Retinal pigment epithelial cell (primary cell): ENCODE measurements around the gene OR9K2.
"Not testable (repeated sequence)": the region's sequence is repeated elsewhere in the genome, so short reads cannot be mapped to it uniquely, and the experiment has no call there.

Experiments
- DNase-seq: peaks from one replicate; pipeline ENCODE4 v3.0.0-alpha.2; 2010; ENCODE audit warnings: low read depth
- H3K4me3 ChIP-seq: 2 replicates; pipeline ENCODE4 v1.5.1; 2011; ENCODE audit warnings: mild to moderate bottlenecking, low read length, control low read depth, moderate library complexity
- TF ChIP-seq, protein P1 (sequence below): conservative IDR thresholded peaks from 2 replicates; pipeline ENCODE4 v1.5.1; 2011; ENCODE audit warnings: low read depth, low read length, control low read depth, inconsistent platforms

The OR9K2 gene

GRCh38 chr12:55171445-55171844 lies 45.2 kb downstream of the OR9K2 start:
- DNase-seq, result no peak
- TF ChIP-seq, protein P1, sequence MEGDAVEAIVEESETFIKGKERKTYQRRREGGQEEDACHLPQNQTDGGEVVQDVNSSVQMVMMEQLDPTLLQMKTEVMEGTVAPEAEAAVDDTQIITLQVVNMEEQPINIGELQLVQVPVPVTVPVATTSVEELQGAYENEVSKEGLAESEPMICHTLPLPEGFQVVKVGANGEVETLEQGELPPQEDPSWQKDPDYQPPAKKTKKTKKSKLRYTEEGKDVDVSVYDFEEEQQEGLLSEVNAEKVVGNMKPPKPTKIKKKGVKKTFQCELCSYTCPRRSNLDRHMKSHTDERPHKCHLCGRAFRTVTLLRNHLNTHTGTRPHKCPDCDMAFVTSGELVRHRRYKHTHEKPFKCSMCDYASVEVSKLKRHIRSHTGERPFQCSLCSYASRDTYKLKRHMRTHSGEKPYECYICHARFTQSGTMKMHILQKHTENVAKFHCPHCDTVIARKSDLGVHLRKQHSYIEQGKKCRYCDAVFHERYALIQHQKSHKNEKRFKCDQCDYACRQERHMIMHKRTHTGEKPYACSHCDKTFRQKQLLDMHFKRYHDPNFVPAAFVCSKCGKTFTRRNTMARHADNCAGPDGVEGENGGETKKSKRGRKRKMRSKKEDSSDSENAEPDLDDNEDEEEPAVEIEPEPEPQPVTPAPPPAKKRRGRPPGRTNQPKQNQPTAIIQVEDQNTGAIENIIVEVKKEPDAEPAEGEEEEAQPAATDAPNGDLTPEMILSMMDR, result no peak
- no peak overlapping the region for H3K4me3 ChIP-seq

DNA sequence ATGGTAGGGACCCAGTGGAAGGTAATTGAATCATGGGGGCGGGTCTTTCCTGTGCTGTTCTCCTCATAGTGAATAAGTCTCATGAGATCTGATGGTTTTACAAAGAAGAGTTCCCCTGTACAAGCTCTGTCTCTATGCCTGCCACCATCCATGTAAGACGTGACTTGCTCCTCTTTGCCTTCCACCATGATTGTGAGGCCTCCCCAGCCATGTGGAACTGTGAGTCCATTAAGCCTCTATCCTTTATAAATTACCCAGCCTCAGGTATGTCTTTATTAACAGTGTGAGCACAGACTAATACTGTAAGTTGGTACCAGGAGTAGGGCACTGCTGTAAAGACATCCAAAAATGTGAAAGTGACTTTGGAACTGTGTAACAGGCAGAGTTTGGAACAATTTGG lies 45.6 kb downstream of the OR9K2 start:
- H3K4me3 ChIP-seq, result not testable (repeated sequence)

DNA sequence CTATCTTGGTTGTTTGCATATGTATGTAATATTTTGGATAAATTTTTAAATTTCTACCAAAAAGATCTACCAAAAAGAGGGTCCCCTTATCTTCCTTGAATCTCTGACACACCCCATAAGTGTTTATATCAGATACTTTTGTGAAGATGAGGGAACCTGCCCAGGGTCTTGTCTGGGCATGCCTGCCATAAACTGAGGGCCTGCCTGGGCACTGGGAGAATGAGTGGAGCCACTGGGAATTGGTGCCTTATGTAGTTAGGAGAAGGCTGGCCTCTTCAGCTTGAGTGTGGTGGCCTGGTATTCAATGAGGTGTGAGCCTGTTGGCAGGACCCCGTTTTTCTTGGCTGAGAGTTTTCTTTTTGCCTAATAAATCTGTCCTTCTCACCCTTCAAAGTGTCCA lies 46.5 kb downstream of the OR9K2 start:
- TF ChIP-seq, protein P1, result no peak
- DNase-seq, result no peak
- H3K4me3 ChIP-seq, result no peak overlapping the region

More for the DNA sequence above, 45.6 kb downstream of the OR9K2 start:
- DNase-seq, result not testable (repeated sequence)

GRCh38 chr12:55173456-55173855 lies 47.2 kb downstream of the OR9K2 start:
- TF ChIP-seq, protein P1, result no peak
- no peak for DNase-seq
- no peak overlapping the region for H3K4me3 ChIP-seq
